OCI-LY1 (cell line): ENCODE data around the gene ERMAP.

ENCODE experiments used
- CTCF ChIP-seq: fragments of 200-600 bp; sonication (generic), shearing (Covaris generic); IDR thresholded peaks from 2 replicates; pipeline ENCODE4 v1.5.1; 2017; ENCODE audit warnings: mild to moderate bottlenecking, antibody characterized with exemption, low read length, moderate library complexity, mixed read lengths
- EZH2 ChIP-seq: fragments of 200-600 bp; sonication (generic), shearing (Covaris generic); IDR thresholded peaks from 2 replicates; pipeline ENCODE4 v1.8.0; 2017; ENCODE audit warnings: borderline replicate concordance, mixed run types, mild to moderate bottlenecking, antibody characterized with exemption, low read length, moderate library complexity, mixed read lengths

GRCh38 chr1:42783092-42783491, 33.8 kb upstream of the ERMAP start:
- TF ChIP-seq CTCF (no peak), EZH2 (no peak)
